DOHH2 (cell line): Measurements from ENCODE around the gene PRKCE.

Experiments used
- H3F3A ChIP-seq: fragments of 200-600 bp; sonication (generic), shearing (Covaris generic); 2 replicates; pipeline ENCODE4 v1.6.0; 2016; ENCODE audit warnings: antibody characterized with exemption, mild to moderate bottlenecking; ENCODE audit not compliant: control insufficient read depth, insufficient read depth
- H3K27ac ChIP-seq: fragments of 200-600 bp; sonication (generic); 2 replicates; pipeline ENCODE4 v1.5.1; 2014; ENCODE audit warnings: low read depth, mild to moderate bottlenecking, low read length, moderate library complexity
- H3K27me3 ChIP-seq: fragments of 200-600 bp; sonication (generic); 2 replicates; pipeline ENCODE4 v1.6.1; 2014; ENCODE audit warnings: mild to moderate bottlenecking, low read length, mixed read lengths; ENCODE audit not compliant: control insufficient read depth
- H3K36me3 ChIP-seq: fragments of 200-600 bp; sonication (generic); 2 replicates; pipeline ENCODE4 v1.6.1; 2014; ENCODE audit warnings: mild to moderate bottlenecking, low read length, moderate library complexity, mixed read lengths; ENCODE audit not compliant: control insufficient read depth
- H3K4me1 ChIP-seq: fragments of 200-600 bp; sonication (generic); 2 replicates; pipeline ENCODE4 v1.6.1; 2014; ENCODE audit warnings: mild to moderate bottlenecking, low read length, mixed read lengths; ENCODE audit not compliant: control insufficient read depth
- H3K4me2 ChIP-seq: fragments of 200-600 bp; sonication (generic); 2 replicates; pipeline ENCODE4 v1.6.0; 2014; ENCODE audit warnings: mild to moderate bottlenecking, low read length, moderate library complexity
- H3K4me3 ChIP-seq: fragments of 200-600 bp; sonication (generic); 2 replicates; pipeline ENCODE4 v1.5.1; 2014; ENCODE audit warnings: mild to moderate bottlenecking, low read length, mixed read lengths
- H3K79me2 ChIP-seq: fragments of 200-600 bp; sonication (generic); 2 replicates; pipeline ENCODE4 v1.6.1; 2014; ENCODE audit warnings: mild to moderate bottlenecking, low read length, mixed read lengths; ENCODE audit not compliant: control insufficient read depth
- H3K9me2 ChIP-seq: fragments of 200-600 bp; sonication (generic); replicated peaks from 2 replicates; pipeline ENCODE4 v1.6.1; 2014; ENCODE audit warnings: mild to moderate bottlenecking, low read length, mixed read lengths; ENCODE audit not compliant: control insufficient read depth
- H3K9me3 ChIP-seq: fragments of 200-600 bp; sonication (generic); 2 replicates; pipeline ENCODE4 v1.6.1; 2014; ENCODE audit warnings: antibody characterized with exemption, low read length, mixed read lengths; ENCODE audit not compliant: control insufficient read depth, insufficient read depth
- H4K20me1 ChIP-seq: fragments of 200-600 bp; sonication (generic); 2 replicates; pipeline ENCODE4 v1.6.0; 2014; ENCODE audit warnings: low read depth, mild to moderate bottlenecking, antibody characterized with exemption, low read length, moderate library complexity; ENCODE audit not compliant: control insufficient read depth, insufficient read depth
- EZH2phosphoT487 ChIP-seq: fragments of 200-600 bp; sonication (generic); IDR thresholded peaks from 2 replicates; pipeline ENCODE4 v1.6.1; 2017; ENCODE audit warnings: borderline replicate concordance, mild to moderate bottlenecking, antibody characterized with exemption, low read length, moderate library complexity, mixed read lengths
- TF ChIP-seq, protein P1 (sequence below): fragments of 200-600 bp; sonication (generic); IDR thresholded peaks from one replicate; pipeline ENCODE4 v1.5.1; 2014; ENCODE audit warnings: antibody characterized with exemption, mild to moderate bottlenecking, low read depth, low read length; ENCODE audit not compliant: poor library complexity, severe bottlenecking

The PRKCE gene

GRCh38 chr2:45928946-45929345 is 277.5 kb downstream of the PRKCE start:
- Histone ChIP-seq H3K79me2 (no peaks in the 10 kb centered on the region), H3K4me1 (no peaks in the 10 kb centered on the region), H3K4me3 (no peak overlapping the region), H3K27ac (no peak overlapping the region), H3K4me2 (no peak overlapping the region), H4K20me1 (no peaks in the 10 kb centered on the region), H3K27me3 (no peaks in the 10 kb centered on the region), H3K9me2 (no peaks in the 10 kb centered on the region), H3F3A (no peaks in the 10 kb centered on the region), H3K9me3 (no peaks in the 10 kb centered on the region), H3K36me3 (no peaks in the 10 kb centered on the region)
- TF ChIP-seq EZH2phosphoT487: no peak
- TF ChIP-seq, protein P1, sequence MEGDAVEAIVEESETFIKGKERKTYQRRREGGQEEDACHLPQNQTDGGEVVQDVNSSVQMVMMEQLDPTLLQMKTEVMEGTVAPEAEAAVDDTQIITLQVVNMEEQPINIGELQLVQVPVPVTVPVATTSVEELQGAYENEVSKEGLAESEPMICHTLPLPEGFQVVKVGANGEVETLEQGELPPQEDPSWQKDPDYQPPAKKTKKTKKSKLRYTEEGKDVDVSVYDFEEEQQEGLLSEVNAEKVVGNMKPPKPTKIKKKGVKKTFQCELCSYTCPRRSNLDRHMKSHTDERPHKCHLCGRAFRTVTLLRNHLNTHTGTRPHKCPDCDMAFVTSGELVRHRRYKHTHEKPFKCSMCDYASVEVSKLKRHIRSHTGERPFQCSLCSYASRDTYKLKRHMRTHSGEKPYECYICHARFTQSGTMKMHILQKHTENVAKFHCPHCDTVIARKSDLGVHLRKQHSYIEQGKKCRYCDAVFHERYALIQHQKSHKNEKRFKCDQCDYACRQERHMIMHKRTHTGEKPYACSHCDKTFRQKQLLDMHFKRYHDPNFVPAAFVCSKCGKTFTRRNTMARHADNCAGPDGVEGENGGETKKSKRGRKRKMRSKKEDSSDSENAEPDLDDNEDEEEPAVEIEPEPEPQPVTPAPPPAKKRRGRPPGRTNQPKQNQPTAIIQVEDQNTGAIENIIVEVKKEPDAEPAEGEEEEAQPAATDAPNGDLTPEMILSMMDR: no peak

DNA sequence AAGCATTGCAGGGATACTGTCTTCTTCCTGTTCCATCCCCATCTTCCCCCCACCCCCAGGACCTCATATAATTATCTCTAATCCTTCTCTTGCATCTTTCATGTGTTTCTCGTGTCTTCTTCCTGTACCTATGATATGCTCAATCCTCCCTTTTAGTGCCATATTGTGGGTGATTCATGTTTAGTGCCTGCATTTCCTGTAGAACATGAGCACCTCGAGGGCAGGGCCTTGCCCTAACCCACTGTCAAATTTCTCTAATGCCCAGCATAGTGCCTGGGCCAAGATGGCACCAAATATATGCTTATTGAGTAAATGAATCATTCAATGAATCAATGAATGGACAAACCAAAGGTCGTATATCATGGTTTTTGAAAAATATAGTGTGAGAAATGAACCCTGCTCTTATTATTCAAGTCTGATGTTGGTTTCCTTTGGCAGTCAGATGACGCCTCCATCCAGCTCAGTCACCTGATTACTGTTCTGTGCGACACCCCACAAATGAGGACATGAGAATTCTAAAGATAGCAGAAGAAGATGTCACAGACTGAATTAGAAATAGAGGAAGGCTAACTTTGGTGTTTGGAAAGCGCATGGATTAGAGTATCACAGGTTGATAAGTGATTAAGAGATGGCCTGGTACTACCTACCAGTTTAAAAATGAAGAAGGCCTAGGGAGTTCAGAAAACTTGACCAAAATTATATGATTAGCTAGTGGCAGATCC is 278.4 kb downstream of the PRKCE start:
- H3K9me3 ChIP-seq: no peaks in the 10 kb centered on the region
- no peak overlapping the region for H3K4me2 ChIP-seq
- no peaks in the 10 kb centered on the region for H3K9me2 ChIP-seq
- no peaks in the 10 kb centered on the region for H3F3A ChIP-seq
- no peak overlapping the region for H3K4me3 ChIP-seq
- H3K79me2 ChIP-seq: no peaks in the 10 kb centered on the region
- no peaks in the 10 kb centered on the region for H3K27me3 ChIP-seq
- no peak overlapping the region for H3K27ac ChIP-seq
- H4K20me1 ChIP-seq: no peaks in the 10 kb centered on the region
- TF ChIP-seq EZH2phosphoT487: no peak
- TF ChIP-seq, protein P1: no peak
- no peaks in the 10 kb centered on the region for H3K36me3 ChIP-seq
- H3K4me1 ChIP-seq: no peaks in the 10 kb centered on the region

DNA sequence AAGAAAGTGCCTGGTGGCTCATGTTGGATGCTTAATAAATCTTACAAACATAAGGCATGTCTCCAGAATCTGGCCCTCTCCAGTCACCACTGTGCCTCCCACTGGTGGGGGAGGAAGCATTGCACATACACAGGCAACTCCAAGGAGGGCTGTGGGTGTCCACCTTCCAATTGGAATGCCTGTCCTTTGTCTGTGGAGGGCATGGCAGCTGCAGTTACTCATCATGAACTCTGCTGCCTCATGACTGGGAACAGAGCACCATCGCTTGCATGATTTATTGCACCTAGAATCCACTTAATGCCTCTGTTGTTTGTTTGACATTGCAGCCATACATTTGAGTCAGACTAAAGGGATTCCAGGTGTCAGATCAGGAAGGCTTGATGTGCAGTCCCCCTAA is 278.9 kb downstream of the PRKCE start:
- Histone ChIP-seq H3K9me3 (no peaks in the 10 kb centered on the region), H3F3A (no peaks in the 10 kb centered on the region), H3K9me2 (no peaks in the 10 kb centered on the region), H3K27me3 (no peaks in the 10 kb centered on the region), H3K4me1 (no peaks in the 10 kb centered on the region), H4K20me1 (no peaks in the 10 kb centered on the region), H3K4me3 (no peak overlapping the region), H3K27ac (no peak overlapping the region), H3K4me2 (no peak overlapping the region), H3K36me3 (no peaks in the 10 kb centered on the region), H3K79me2 (no peaks in the 10 kb centered on the region)
- TF ChIP-seq, protein P1: no peak
- TF ChIP-seq EZH2phosphoT487: no peak
